A549 (cell line): ENCODE measurements around the gene ARHGAP5. TPM values are rescaled to one million over a fixed set of nuclear protein-coding genes. Genes with fewer than 3 reads are reported as not detected.

Source experiments
- ATAC-seq, 2 experiments: fragments of 200-7000 bp in 1 of 2; fragments of >200 bp in 1 of 2; cut with Nextera tagmentation in 1 of 2; cut with Tn5 transposase in 1 of 2; 3 replicates each; pipeline versions ENCODE4 v1.8.0 to v1.9.1; 2018 to 2020; ENCODE audit warnings: mild to moderate bottlenecking in 1 of 2, moderate library complexity in 1 of 2
- CTCF ChIA-PET: fragments of 300-600 bp; sonication (Branson Sonifier 250); formaldehyde crosslinking; extraction: SDS; loops from one replicate; lab custom pipeline; 2021; ENCODE audit warnings: antibody characterized with exemption, inconsistent platforms; lab: Yijun Ruan, JAX
- POLR2A ChIA-PET: fragments of 350-600 bp; formaldehyde crosslinking; extraction: SDS; loops from one replicate; lab custom pipeline; 2021; ENCODE audit warnings: antibody characterized with exemption, inconsistent platforms; lab: Yijun Ruan, JAX
- DNase-seq, 2 experiments: peaks; one replicate each; pipeline versions ENCODE4 v3.0.0 to v3.0.0-alpha.2; 2011 to 2016; ENCODE audit warnings: low read depth in 1 of 2, low spot score in 1 of 2
- FAIRE-seq: peaks from 2 replicates; lab custom pipeline; 2011; peaks lifted over from hg19 to GRCh38; lab: Jason Lieb, UNC
- H3K27ac ChIP-seq, 2 experiments: fragments of >200 bp; sonication (Bioruptor Twin); formaldehyde crosslinking; 3 replicates each; pipeline ENCODE4 v1.5.1; 2016 to 2017
- H3K4me1 ChIP-seq: fragments of >200 bp; sonication (Bioruptor Twin); formaldehyde crosslinking; 3 replicates; pipeline ENCODE4 v1.6.1; 2016
- H3K4me2 ChIP-seq: fragments of >200 bp; sonication (Bioruptor Twin); formaldehyde crosslinking; 3 replicates; pipeline ENCODE4 v1.6.1; 2016
- H3K4me3 ChIP-seq: fragments of >200 bp; sonication (Bioruptor Twin); formaldehyde crosslinking; 3 replicates; pipeline ENCODE4 v1.5.1; 2016
- H3K9me3 ChIP-seq: fragments of >200 bp; sonication (Bioruptor Twin); formaldehyde crosslinking; 3 replicates; pipeline ENCODE4 v1.6.1; 2016
- CEBPB ChIP-seq, 2 experiments: fragments of >200 bp in 1 of 2; sonication (Bioruptor Twin) in 1 of 2; formaldehyde crosslinking in 1 of 2; IDR thresholded peaks; 2 replicates each; pipeline ENCODE4 v1.6.1; 2012 to 2016
- CHD4 ChIP-seq: fragments of 200-600 bp; sonication (generic); IDR thresholded peaks from 2 replicates; pipeline ENCODE4 v1.6.1; 2016; ENCODE audit warnings: antibody characterized with exemption, mild to moderate bottlenecking, borderline replicate concordance
- CTCF ChIP-seq: fragments of >200 bp; sonication (Bioruptor Twin); formaldehyde crosslinking; IDR thresholded peaks from 3 replicates; pipeline ENCODE4 v1.5.1; 2016
- EHF ChIP-seq: fragments of 250-450 bp; sonication (Bioruptor Pico); IDR thresholded peaks from 2 replicates; pipeline ENCODE4 v1.5.0; 2020; ENCODE audit warnings: mild to moderate bottlenecking
- EHMT2 ChIP-seq: fragments of 200-600 bp; sonication (generic); IDR thresholded peaks from 2 replicates; pipeline ENCODE4 v1.6.1; 2016; ENCODE audit warnings: antibody characterized with exemption, low read depth, mild to moderate bottlenecking, moderate library complexity
- EP300 ChIP-seq, 2 experiments: fragments of >200 bp; sonication (Bioruptor Twin); formaldehyde crosslinking; IDR thresholded peaks; 2 replicates in 1 of 2; 3 replicates in 1 of 2; pipeline ENCODE4 v1.6.1; 2016 to 2017
- FOXS1 ChIP-seq: fragments of 250-450 bp; sonication (Bioruptor Pico); IDR thresholded peaks from 2 replicates; pipeline ENCODE4 v1.5.0; 2020; ENCODE audit warnings: mild to moderate bottlenecking, moderate library complexity
- GATA3 ChIP-seq: IDR thresholded peaks from 2 replicates; pipeline ENCODE4 v1.6.1; 2012; ENCODE audit warnings: borderline replicate concordance
- HDAC2 ChIP-seq: fragments of 200-600 bp; sonication (generic); IDR thresholded peaks from 2 replicates; pipeline ENCODE4 v1.6.1; 2016
- HEYL ChIP-seq: fragments of 250-450 bp; sonication (Bioruptor Pico); IDR thresholded peaks from 2 replicates; pipeline ENCODE4 v1.8.0; 2021; ENCODE audit warnings: mild to moderate bottlenecking, moderate library complexity
- HOXA7 ChIP-seq: fragments of 250-450 bp; sonication (Bioruptor Pico); IDR thresholded peaks from 2 replicates; pipeline ENCODE4 v1.5.0; 2020; ENCODE audit warnings: mild to moderate bottlenecking, moderate library complexity
- HOXB13 ChIP-seq: fragments of 250-450 bp; sonication (Bioruptor Pico); IDR thresholded peaks from 2 replicates; pipeline ENCODE4 v1.5.0; 2020; ENCODE audit warnings: low read depth, mild to moderate bottlenecking, moderate library complexity
- HOXB5 ChIP-seq: fragments of 250-450 bp; sonication (Bioruptor Pico); IDR thresholded peaks from 2 replicates; pipeline ENCODE4 v1.5.0; 2020; ENCODE audit warnings: mild to moderate bottlenecking, moderate library complexity
- KDM5A ChIP-seq: fragments of 200-600 bp; sonication (generic); IDR thresholded peaks from 2 replicates; pipeline ENCODE4 v1.6.1; 2016; ENCODE audit warnings: antibody characterized with exemption, mild to moderate bottlenecking
- MAFK ChIP-seq: fragments of 450-650 bp; IDR thresholded peaks from 2 replicates; pipeline ENCODE4 v1.6.1; 2014; ENCODE audit not compliant: partially characterized antibody
- MYC ChIP-seq: IDR thresholded peaks from 2 replicates; pipeline ENCODE4 v1.6.1; 2012; ENCODE audit warnings: mild to moderate bottlenecking, inconsistent platforms, low read length, improper control_type of control experiment, borderline replicate concordance
- PHF8 ChIP-seq: fragments of 200-600 bp; sonication (generic); IDR thresholded peaks from 2 replicates; pipeline ENCODE4 v1.6.1; 2016; ENCODE audit warnings: low read depth, mild to moderate bottlenecking, antibody characterized with exemption, moderate library complexity, borderline replicate concordance
- POLR2A ChIP-seq: IDR thresholded peaks from 2 replicates; pipeline ENCODE4 v1.6.1; 2012; ENCODE audit warnings: mild to moderate bottlenecking, low read length
- POLR2AphosphoS2 ChIP-seq: conservative IDR thresholded peaks from 2 replicates; pipeline ENCODE4 v1.6.1; 2012; ENCODE audit warnings: low read length, improper control_type of control experiment, inconsistent platforms
- RAD21 ChIP-seq, 2 experiments: fragments of >200 bp in 1 of 2; sonication (Bioruptor Twin) in 1 of 2; formaldehyde crosslinking in 1 of 2; IDR thresholded peaks in 1 of 2; conservative IDR thresholded peaks in 1 of 2; 2 replicates in 1 of 2; 3 replicates in 1 of 2; pipeline ENCODE4 v1.6.1; 2012 to 2018; ENCODE audit warnings: inconsistent platforms in 1 of 2
- REST ChIP-seq: fragments of 200-600 bp; sonication (generic); IDR thresholded peaks from 2 replicates; pipeline ENCODE4 v1.6.1; 2016; ENCODE audit warnings: antibody characterized with exemption, mild to moderate bottlenecking, moderate library complexity
- RFX5 ChIP-seq: fragments of 450-650 bp; IDR thresholded peaks from 2 replicates; pipeline ENCODE4 v1.7.1; 2014; ENCODE audit warnings: antibody characterized with exemption, mild to moderate bottlenecking, moderate library complexity
- RNF2 ChIP-seq: fragments of 200-600 bp; sonication (generic); IDR thresholded peaks from 2 replicates; pipeline ENCODE4 v1.6.1; 2016; ENCODE audit warnings: low read depth, mild to moderate bottlenecking, antibody characterized with exemption, moderate library complexity, borderline replicate concordance
- SMC3 ChIP-seq: fragments of >200 bp; sonication (Bioruptor Twin); formaldehyde crosslinking; IDR thresholded peaks from 3 replicates; pipeline ENCODE4 v1.6.1; 2018; ENCODE audit warnings: inconsistent platforms
- SREBF2 ChIP-seq: fragments of 450-650 bp; IDR thresholded peaks from 2 replicates; pipeline ENCODE4 v1.6.1; 2014; ENCODE audit warnings: mild to moderate bottlenecking, moderate library complexity
- TFCP2L1 ChIP-seq: fragments of 250-450 bp; sonication (Bioruptor Pico); IDR thresholded peaks from 2 replicates; pipeline ENCODE4 v1.5.0; 2021; ENCODE audit warnings: mild to moderate bottlenecking
- TP53 ChIP-seq: fragments of 250-450 bp; sonication (Bioruptor Pico); IDR thresholded peaks from 2 replicates; pipeline ENCODE4 v1.5.0; 2021; ENCODE audit warnings: mild to moderate bottlenecking, moderate library complexity
- ZSCAN20 ChIP-seq: fragments of 250-450 bp; sonication (Bioruptor Pico); IDR thresholded peaks from 2 replicates; pipeline ENCODE4 v1.8.0; 2022; ENCODE audit warnings: mild to moderate bottlenecking, moderate library complexity
- WGBS: methylation state at CpG from one replicate; pipeline ENCODE4 v1.1.6; 2017; ENCODE audit errors: missing lambda C conversion rate; 5-methylcytosine and 5-hydroxymethylcytosine counted together
- polyA plus RNA-seq, 4 experiments: library from polyadenylated mRNA; depleted of rRNA in 3 of 4; stranded (reverse); fragments of >200 nt; fragmentation: RNase III in 1 of 4; extraction: RNeasy Plus Mini Kit Qiagen cat#74134 plus additional on column Dnase treatment in 1 of 4; gene quantifications; 2 replicates in 3 of 4; 3 replicates in 1 of 4; pipeline ENCODE4 v1.2.3, GENCODE V29; 2011 to 2017
- TF ChIP-seq, protein P1 (sequence below): fragments of 250-450 bp; sonication (Bioruptor Pico); IDR thresholded peaks from 2 replicates; pipeline ENCODE4 v1.5.0; 2021; ENCODE audit warnings: mild to moderate bottlenecking, moderate library complexity, borderline replicate concordance
- TF ChIP-seq, protein P2 (sequence below): IDR thresholded peaks from 2 replicates; pipeline ENCODE4 v1.6.1; 2012

Gene ARHGAP5
- polyA plus RNA-seq, 2 of the 4 experiments (the other 2 are of a cell fraction): 33.6 to 66.1 TPM

GRCh38 chr14:32090686-32091085 is 13.6 kb downstream of the ARHGAP5 start:
- no peak for ATAC-seq
- 95% methylated on average over 6 of the region's 6 CpGs for WGBS
- H3K4me1 ChIP-seq: peaks cover 45% of the 10 kb centered on the region
- ChIA-PET POLR2A (no interaction called here), CTCF (no interaction called here)
- no peaks in the 10 kb centered on the region for H3K9me3 ChIP-seq
- TF ChIP-seq GATA3 (no peak), CEBPB (IDR thresholded peaks at IDR 0.05) (no peak), POLR2A (no peak), SREBF2 (no peak), RFX5 (no peak), ZSCAN20 (CRISPR knock-in tag) (no peak)
- DNase-seq: no peak
- no peak overlapping the region for H3K4me3 ChIP-seq
- no peak for FAIRE-seq
- H3K4me2 ChIP-seq: no peak overlapping the region
- H3K27ac ChIP-seq: no peak overlapping the region

GRCh38 chr14:32099473-32099872 is 22.4 kb downstream of the ARHGAP5 start:
- peaks cover 19% of the 10 kb centered on the region for H3K4me1 ChIP-seq
- WGBS: 94% methylated on average over 2 of the region's 2 CpGs
- no peak overlapping the region for H3K4me3 ChIP-seq
- no peak for DNase-seq
- FAIRE-seq: no peak
- ChIA-PET CTCF (interaction anchor here (1.0 kb wide), 1 partner anchor 23 kb away, joined by 4 read pairs; the partner anchor contains the start of gene ARHGAP5), POLR2A (no interaction called here)
- ATAC-seq: no peak
- H3K4me2 ChIP-seq: no peak overlapping the region
- no peaks in the 10 kb centered on the region for H3K9me3 ChIP-seq
- no peak overlapping the region for H3K27ac ChIP-seq
- no peak for TF ChIP-seq HEYL (CRISPR knock-in tag)
- TF ChIP-seq SREBF2: no peak
- TF ChIP-seq RAD21 (conservative IDR thresholded peaks at IDR 0.05 in 1 of 2, IDR thresholded peaks at IDR 0.05 in 1 of 2): no peak
- TF ChIP-seq EHMT2: no peak
- no peak for TF ChIP-seq ZSCAN20 (CRISPR knock-in tag)
- no peak for TF ChIP-seq HOXA7 (CRISPR knock-in tag)
- TF ChIP-seq SMC3: no peak
- no peak for TF ChIP-seq HOXB5 (CRISPR knock-in tag)
- TF ChIP-seq MYC: no peak
- no peak for TF ChIP-seq TP53 (CRISPR knock-in tag)
- TF ChIP-seq TFCP2L1: no peak
- TF ChIP-seq KDM5A: no peak
- no peak for TF ChIP-seq FOXS1 (CRISPR knock-in tag)
- TF ChIP-seq POLR2AphosphoS2: no peak
- TF ChIP-seq CTCF: no peak
- TF ChIP-seq EP300 (IDR thresholded peaks at IDR 0.05): no peak
- TF ChIP-seq, protein P1, sequence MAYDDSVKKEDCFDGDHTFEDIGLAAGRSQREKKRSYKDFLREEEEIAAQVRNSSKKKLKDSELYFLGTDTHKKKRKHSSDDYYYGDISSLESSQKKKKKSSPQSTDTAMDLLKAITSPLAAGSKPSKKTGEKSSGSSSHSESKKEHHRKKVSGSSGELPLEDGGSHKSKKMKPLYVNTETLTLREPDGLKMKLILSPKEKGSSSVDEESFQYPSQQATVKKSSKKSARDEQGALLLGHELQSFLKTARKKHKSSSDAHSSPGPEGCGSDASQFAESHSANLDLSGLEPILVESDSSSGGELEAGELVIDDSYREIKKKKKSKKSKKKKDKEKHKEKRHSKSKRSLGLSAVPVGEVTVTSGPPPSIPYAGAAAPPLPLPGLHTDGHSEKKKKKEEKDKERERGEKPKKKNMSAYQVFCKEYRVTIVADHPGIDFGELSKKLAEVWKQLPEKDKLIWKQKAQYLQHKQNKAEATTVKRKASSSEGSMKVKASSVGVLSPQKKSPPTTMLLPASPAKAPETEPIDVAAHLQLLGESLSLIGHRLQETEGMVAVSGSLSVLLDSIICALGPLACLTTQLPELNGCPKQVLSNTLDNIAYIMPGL (CRISPR knock-in tag): no peak
- no peak for TF ChIP-seq EHF
- TF ChIP-seq PHF8: no peak

DNA sequence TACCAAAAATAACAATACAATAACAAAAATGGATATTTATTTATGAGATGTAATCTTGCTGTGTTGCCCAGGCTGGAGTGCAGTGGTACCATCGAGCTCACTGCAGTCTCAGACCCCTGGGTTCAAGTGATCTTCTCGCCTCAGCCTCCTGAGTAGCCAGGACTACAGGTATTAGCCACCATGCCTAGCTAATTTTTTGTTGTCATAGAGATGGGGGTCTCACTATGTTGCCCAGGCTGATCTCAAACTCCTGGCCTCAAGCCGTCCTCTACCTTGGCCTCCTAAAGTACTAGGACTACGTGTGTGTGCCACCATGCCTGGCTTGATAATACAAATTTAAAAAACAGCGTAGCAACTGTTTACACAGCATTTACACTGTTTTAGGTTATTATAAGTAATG is 23.1 kb downstream of the ARHGAP5 start:
- WGBS: 90% methylated on average over 5 of the region's 5 CpGs
- DNase-seq: no peak
- peaks cover 20% of the 10 kb centered on the region for H3K4me1 ChIP-seq
- CTCF ChIA-PET: interaction anchor here (0.6 kb wide), 1 partner anchor 285 kb away, joined by 5 read pairs; no protein-coding TSS in a partner anchor
- H3K4me3 ChIP-seq: no peak overlapping the region
- no peak overlapping the region for H3K4me2 ChIP-seq
- H3K27ac ChIP-seq: no peak overlapping the region
- ATAC-seq: no peak
- no peaks in the 10 kb centered on the region for H3K9me3 ChIP-seq
- POLR2A ChIA-PET: no interaction called here
- FAIRE-seq: no peak
- TF ChIP-seq, protein P2, sequence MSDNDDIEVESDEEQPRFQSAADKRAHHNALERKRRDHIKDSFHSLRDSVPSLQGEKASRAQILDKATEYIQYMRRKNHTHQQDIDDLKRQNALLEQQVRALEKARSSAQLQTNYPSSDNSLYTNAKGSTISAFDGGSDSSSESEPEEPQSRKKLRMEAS: no peak
- TF ChIP-seq ZSCAN20 (CRISPR knock-in tag): no peak
- TF ChIP-seq HOXB13 (CRISPR knock-in tag): no peak
- no peak for TF ChIP-seq RNF2
- TF ChIP-seq REST: no peak
- TF ChIP-seq MAFK: no peak
- TF ChIP-seq SMC3: no peak
- no peak for TF ChIP-seq CHD4
- TF ChIP-seq HDAC2: no peak
